ENCODE data around the gene TMEM139. TPM values are rescaled to one million over a fixed set of nuclear protein-coding genes. Genes with fewer than 3 reads are reported as not detected.
A peak's percentile ranks its signal among the peaks of the same experiment; 100 is the strongest.
"Not testable (repeated sequence)": the region's sequence is repeated elsewhere in the genome, so short reads cannot be mapped to it uniquely, and the experiment has no call there.

TMEM139 gene
- polyA plus RNA-seq, 10 donors: 0.46 to 1.3 (median 0.90) TPM

DNA sequence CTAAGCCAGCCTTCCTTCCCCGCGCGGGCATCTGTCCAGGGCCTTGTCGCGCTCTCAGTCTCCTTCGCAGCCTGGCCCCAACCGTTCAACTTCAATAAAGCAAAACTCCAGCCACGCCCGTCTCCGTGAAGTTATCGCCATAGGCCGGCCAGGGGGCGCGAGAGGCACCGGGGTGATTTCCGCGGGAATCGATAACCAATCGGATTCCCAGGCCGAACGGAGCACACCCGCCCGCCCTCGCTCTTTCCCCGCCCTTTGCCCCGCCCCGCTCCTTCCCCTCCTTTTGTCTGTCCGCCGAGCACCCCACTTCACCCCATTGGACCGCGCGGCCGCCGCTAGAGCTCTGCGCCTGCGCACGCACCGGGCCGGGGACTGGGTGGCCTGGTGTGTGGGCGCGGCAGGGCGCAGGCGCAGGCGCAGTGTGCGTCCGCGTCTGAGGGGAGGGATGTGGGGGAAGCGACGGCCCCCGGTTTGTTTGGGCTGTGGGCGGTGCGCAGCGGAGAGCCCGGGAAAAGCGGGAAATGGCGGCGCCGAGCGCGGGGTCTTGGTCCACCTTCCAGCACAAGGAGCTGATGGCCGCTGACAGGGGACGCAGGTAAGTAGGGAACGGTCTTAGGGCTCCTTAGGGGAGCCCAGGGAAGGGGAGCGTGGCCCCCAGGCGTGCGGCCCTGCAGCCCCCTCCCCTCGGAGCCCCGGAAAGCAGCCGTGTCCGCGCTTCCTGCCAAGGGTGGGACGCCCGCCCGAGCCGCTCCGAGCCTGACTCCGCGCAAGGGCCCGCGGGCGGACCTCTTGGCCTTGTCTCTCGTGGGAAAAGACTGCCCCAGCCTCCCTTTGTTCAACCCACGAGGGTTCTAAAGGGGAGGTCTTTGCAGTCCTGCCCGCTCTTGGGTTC, 3.4 kb downstream of the TMEM139 start, which contains the start of gene CASP2:
Gene CASP2, plus strand, starts transcription at position 417 of the 892 bp plus-strand sequence. Its CDS starts 105 bp downstream, at position 522.
- DNase-seq: peak; percentile 98 to 99 (median 99)

DNA sequence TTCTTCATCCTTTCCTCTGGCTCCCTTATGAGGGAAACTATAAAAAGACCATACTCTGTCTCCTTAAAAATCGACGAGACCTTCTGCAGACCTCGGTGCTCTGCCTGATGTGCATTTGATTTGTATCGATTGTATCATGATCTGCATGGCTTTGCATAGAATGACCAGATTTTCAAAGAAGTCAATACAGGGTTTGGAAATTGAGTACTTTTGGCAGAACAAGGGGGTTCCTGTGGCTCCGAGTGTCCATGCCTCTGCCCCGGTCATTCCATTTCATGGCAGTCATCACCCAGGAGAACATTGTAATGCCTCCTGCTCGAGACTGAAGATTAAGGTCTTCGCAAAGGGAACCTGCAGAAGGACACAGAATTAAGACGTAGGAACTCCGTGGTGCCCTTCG, 4.1 kb downstream of the TMEM139 start:
- no peak for DNase-seq

DNA sequence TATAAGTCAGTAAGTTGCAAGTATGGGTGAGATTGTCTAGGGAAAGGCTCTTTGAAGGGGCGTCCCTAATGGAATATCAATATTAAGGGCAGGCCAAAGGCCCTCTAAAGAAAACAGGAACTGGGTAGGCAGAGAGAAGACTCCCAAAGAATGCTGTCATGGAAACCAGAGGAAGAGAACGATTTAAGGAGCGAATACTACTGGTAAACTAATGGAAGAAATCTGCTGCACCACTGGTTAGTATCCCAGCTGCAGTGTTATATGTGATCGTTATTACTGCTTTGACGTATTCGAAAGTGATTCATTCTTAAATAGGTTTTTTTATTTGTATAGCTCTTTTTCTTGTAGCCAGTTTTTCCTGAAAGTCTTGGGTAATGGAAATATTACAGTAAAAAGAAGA, 4.7 kb downstream of the TMEM139 start:
- DNase-seq: peak in 1 of 3 donors; percentile 32

DNA sequence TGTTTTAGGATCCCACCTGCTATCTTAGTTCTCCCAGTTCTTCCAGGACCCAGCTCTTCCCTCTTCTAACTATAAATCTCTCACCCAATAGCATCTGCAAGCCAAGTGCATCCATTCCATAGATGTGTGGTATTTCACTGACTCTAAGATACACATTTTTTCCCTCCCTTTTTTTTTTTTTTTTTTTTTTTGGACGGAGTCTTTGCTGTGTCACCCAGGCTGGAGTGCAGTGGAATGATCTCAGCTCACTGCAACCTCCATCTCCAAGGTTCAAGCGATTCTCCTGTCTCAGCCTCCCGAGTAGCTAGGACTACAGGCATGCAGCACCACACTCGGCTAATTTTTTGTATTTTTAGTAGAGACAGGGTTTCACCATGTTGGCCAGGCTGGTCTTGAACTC, 5.1 kb downstream of the TMEM139 start:
- not testable (repeated sequence) for DNase-seq

DNA sequence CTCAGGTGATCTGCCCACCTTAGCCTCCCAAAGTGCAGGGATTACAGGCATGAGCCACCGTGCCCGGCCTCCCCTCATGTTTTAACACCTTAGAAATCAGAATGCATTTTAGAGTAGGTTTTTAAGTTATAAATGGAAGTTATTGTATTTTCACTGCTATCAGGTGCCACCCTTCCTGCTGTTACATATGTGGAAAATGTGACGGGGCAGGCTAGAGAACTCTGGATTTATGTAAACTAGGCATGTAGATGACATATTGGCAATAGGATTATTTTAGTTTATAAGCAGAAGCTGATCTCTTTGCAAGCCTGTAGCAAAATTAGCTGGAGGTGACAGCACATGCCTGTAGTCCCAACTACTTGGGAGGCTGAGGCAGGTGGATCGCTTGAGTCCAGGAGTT, 5.5 kb downstream of the TMEM139 start:
- no peak for DNase-seq

DNA sequence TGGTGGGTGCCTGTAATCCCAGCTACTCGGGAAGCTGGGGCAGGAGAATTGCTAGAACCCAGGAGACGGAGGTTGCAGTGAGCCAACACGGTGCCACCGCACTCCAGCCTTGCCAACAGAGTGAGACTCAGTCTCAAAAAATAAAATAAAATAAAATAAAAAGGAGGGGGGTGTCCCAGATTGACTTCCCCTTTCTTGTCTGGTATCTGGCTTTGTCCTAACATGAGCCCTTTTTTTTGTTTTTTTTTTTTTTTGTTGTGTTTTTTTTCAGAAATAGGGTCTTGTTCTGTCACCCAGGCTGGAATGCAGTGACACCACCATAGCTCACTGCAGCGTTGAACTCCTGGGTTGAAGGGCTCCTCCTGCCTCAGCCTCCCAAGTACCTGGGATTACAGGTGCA, 8.1 kb downstream of the TMEM139 start:
- no peak for DNase-seq

DNA sequence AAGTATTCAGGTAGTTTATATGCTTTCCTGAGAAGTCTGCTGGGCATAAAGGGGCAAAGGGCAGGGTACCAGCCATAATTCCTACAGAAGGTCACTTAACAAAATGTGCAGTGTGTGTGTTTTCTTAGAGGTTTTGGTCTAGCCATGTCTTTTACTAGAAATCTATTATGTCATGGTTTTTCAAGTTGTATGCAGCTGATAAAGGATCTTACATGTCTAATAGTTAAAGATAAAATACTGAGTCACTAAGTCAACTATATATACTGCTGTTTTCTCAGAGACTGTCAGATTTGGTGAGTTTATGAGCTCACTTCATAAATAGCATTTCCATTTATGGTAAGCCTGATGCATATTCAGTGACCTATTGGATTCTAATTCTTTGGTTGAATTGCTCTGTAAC, 11.1 kb downstream of the TMEM139 start:
- peak in 1 of 3 donors; percentile 48 for DNase-seq

DNA sequence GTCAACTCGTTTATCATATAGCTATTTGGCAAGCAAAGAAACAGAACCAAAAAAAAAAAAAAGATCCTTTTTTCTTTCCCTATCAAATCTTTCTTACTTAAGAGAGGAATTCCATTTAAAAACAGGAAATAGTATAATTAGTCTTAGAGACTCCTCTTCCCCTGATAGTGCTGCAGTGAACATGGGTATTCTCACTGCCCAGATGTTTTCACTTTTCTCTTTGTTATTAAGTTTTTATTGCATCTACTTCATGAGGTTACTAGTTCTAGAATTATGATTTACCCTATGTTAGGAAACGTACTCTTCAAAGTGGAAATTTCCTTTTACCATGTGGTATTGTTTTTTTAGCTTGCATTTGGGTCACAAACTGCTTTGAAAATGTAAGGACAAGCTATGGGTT, 11.9 kb downstream of the TMEM139 start:
- DNase-seq: no peak

DNA sequence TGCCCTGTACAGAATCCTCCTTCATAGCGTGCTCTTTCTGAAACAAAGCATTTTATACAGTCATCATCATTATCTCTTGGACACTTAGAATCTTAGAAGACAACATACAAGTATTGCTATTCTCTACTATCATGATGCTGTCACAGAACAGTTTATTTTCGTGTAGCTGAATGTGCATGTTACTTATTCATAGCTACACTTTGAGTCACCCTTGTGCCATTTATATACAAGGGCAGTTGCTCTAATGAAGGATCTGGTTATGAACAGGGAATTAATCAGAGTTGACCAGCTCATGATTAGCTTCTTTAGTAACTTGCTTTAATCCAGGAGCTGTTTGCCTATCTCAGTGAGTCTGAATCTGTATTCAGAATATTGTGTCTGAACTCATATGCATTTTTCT, 14.6 kb downstream of the TMEM139 start:
- DNase-seq: no peak

DNA sequence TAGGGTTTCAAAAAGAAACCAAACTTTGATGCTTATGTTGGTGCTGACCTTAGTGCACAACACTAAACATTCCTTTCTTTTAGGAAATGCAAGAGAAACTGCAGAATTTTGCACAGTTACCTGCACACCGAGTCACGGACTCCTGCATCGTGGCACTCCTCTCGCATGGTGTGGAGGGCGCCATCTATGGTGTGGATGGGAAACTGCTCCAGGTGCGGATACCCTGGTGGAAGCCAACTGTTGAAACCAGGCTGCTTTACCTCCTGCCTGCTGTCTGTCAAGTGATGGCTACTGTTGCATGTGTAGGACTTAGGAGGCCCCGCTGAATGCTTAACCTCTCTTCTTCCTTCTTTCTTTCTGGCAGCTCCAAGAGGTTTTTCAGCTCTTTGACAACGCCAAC, 15.1 kb downstream of the TMEM139 start:
- no peak for DNase-seq

DNA sequence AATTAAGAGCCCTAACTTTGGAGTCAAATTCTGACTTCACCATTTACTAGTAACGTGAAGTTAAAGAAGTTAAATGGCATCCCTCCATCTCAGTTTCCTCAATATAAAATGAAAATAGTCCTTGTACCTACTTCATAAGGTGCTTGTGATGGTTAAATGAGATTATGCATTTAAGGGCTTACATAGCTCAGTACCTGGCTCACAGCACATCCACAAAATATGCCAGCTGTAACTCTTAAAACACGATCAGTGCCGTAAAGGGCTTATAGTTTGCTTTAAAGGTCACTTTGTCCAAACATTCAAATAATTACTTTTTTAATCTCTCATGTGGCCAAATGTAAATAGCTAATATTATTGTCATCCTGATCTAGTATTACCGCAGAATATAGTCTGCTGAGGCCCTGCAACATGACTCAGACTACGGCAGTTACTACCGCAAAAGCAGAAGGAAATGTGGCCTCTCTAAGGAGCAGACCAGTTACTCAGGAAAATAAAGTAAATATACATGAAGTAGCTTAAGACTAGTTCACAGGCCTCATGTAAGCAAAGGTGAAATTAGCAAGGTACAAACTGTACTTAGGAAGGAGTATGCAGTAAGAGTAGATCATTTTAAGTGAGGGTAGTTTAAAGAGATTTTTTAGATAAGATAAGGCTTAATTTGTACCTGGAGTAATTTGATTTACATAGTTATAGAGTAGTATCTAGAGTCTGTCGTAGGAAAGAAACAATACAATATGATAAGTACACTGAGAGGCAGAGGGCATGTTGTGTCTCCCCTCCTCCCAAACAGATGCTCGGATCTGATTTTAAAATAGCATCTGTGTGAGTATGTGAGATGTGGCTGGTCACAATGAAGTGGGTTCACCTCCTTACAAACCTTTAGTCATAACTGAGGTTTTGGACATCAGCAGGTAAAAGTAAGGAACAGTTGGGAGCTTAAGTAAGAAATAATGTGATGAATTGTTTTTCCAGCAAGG, 16.5 kb downstream of the TMEM139 start:
- no peak for DNase-seq

DNA sequence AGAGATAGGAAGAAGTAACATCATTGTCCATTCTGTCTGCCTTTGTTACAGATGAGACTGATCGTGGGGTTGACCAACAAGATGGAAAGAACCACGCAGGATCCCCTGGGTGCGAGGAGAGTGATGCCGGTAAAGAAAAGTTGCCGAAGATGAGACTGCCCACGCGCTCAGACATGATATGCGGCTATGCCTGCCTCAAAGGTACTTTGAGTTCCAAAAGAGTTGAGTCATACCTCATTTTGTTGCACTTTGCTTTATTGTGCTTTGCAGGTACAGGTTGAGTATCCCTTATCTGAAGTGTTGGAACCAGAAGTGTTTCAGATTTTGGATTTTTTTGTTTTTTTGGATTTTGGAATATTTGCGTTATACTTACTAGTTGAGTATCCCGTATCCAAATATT, 19.0 kb downstream of the TMEM139 start:
- no peak for DNase-seq

DNA sequence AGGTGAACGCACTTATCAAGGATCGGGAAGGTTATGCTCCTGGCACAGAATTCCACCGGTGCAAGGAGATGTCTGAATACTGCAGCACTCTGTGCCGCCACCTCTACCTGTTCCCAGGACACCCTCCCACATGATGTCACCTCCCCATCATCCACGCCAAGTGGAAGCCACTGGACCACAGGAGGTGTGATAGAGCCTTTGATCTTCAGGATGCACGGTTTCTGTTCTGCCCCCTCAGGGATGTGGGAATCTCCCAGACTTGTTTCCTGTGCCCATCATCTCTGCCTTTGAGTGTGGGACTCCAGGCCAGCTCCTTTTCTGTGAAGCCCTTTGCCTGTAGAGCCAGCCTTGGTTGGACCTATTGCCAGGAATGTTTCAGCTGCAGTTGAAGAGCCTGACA, 20.2 kb downstream of the TMEM139 start:
- DNase-seq: no peak

DNA sequence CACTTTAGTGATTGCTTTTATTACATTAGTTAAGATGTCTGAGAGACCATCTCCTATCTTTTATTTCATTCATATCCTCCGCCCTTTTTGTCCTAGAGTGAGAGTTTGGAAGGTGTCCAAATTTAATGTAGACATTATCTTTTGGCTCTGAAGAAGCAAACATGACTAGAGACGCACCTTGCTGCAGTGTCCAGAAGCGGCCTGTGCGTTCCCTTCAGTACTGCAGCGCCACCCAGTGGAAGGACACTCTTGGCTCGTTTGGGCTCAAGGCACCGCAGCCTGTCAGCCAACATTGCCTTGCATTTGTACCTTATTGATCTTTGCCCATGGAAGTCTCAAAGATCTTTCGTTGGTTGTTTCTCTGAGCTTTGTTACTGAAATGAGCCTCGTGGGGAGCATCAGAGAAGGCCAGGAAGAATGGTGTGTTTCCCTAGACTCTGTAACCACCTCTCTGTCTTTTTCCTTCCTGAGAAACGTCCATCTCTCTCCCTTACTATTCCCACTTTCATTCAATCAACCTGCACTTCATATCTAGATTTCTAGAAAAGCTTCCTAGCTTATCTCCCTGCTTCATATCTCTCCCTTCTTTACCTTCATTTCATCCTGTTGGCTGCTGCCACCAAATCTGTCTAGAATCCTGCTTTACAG, 20.8 kb downstream of the TMEM139 start:
- DNase-seq: peak in 1 of 3 donors; percentile 45

DNA sequence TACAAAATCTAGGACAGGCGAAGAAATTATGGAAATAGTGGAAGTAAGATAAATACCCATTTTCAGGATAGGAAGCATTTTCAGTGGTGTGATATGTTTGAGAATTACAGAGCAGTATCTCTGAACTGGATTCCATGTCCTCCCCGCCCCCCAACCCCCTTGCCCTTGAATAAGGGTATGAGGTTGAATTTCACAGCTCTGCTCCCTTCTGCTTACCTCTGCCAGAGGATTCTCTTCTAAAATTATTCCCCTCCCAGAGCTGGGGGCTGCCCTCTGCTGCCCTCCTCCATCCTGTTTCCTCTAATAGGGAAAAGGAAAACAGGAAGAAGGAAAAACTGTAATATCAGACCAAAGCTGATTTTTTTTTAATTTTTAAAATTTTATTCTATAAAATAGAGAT, 23.9 kb downstream of the TMEM139 start:
- no peak for DNase-seq

DNA sequence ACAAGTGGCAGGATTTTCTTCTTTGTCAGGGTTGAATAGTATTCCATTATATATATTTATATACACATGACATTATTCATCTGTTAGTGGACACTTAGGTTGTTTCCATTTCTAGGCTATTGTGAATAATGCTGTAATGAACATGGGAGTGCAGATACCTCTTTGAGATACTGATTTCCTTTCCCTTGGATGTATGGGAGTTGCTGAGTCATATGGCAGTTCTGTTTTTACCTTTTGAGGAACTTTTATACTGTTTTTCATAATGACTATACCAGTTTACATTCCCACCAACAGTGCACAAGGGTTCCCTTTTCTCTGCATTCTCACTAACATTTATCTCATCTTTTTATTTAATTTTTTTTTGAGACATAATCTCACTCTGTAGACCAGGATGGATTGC, 29.4 kb downstream of the TMEM139 start:
- DNase-seq: no peak

DNA sequence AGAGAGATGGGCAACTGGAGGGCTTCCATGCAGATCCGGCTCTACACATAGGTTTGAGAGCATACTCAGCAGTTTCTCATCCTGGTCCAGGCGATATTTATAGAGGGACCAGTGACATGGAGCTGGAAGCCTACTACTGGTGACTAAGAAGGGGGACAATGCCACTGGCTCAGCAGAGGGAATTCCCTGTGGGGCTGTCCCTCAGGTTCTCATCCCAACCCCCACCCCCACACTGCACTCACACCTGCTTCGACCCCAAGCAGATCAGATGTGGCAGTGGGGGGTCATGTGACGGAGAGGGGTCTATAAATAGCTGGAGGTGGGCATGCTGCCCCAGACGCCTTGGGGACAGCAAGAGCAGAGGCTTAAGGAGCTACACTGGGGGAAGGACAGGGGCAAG, 31.0 kb downstream of the TMEM139 start, which contains the start of gene CLCN1:
Gene CLCN1, plus strand, starts transcription at position 336 of the 400 bp plus-strand sequence. CDS start 102 bp downstream, outside the sequence.
- DNase-seq: peak in 1 of 3 donors; percentile 17

DNA sequence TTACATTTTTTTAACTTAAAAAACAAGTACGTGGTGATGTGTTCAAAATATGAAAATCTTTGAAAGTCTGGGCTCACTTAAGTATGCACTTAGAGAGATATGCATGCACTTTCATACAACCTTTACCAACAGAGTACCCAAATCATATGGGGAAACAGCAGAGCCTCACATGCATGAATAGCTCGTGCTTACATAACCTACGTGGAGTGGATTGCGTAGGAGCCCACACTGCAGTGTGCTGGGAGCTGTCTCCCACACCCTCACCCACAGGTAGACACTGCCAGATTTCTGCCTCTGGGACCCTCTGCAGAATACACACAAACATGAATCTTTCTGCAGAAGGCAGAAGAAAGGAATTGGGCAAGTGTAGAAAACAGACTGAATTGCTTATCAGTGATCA, 31.7 kb downstream of the TMEM139 start:
- DNase-seq: no peak

DNA sequence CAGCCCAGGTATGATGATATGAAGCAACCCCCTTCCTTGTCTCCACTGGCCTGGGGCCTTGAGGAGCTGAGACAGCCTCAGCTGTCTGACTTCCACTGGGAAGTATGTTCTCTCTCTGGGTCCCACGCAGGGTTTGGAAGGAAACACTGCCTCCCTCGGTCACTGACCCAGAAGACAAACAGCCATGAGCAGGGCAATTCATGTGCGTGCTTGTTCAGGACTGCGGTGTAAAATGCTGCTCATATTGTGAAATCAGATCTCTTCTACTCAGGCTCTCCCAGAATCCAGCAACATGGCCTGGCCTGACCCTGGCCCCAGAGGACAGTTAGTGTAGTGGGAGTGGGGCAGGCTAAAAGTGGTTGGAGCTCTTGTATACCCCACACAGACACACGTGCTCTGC, 33.9 kb downstream of the TMEM139 start:
- peak in 2 of 3 donors; percentile 9 to 30 for DNase-seq

DNA sequence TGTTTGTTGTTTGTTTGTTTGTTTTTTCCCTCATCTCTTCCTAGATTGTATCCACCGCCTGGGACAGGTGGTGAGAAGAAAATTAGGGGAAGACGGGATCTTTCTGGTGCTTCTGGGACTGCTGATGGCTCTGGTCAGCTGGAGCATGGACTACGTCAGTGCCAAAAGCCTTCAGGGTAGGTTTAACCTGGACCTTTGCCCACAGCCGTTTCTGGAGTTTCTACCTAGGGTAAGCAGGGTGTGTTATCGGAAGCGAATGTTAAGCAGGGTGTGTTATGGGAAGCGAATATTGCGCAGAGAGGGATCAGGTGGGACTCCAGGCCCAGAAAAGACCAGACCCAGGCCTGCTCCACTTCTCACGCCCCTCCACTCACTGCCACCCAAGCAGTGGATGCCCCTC, 35.9 kb downstream of the TMEM139 start:
- no peak for DNase-seq

DNA sequence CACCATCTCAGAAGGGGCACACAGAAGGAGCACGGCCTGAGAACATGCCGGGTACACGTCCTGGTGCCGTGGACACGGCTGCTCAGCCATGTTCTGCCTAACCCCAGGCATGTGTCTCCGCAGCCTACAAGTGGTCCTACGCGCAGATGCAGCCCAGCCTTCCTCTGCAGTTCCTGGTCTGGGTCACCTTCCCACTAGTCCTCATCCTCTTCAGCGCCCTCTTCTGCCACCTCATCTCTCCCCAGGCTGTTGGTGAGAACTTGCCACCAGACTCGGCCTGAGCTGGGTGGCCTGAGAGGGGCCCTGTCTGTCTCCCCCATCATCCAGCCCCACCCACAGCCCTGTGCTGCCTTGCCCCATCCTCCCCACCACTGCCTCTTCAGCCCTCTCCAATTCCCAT, 36.5 kb downstream of the TMEM139 start:
- DNase-seq: no peak

DNA sequence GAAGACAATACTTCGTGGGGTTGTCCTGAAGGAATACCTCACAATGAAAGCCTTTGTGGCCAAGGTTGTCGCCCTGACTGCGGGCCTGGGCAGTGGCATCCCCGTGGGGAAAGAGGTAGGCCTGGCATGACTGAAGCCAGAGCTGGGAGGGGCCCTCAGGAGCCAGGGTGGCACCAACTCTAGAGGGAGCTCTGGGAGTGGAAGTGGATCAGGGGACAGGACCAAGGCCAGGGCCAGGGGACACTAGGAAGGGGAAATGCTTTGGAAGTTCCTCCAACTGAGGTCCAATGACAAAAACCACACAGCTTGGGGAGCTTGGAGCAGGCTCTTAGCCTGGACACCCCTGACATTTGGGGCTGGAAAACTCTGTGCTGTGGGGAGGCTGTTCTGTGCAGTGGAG, 37.0 kb downstream of the TMEM139 start:
- no peak for DNase-seq

Measured in muscle of back (tissue), 11 donors.